ENCODE results near the gene MIDN.
"Not testable (repeated sequence)": the region's sequence is repeated elsewhere in the genome, so short reads cannot be mapped to it uniquely, and the experiment has no call there.

MIDN gene

GRCh38 chr19:1290196-1290702, 41.9 kb downstream of the MIDN start:
- DNase-seq, result no peak

DNA sequence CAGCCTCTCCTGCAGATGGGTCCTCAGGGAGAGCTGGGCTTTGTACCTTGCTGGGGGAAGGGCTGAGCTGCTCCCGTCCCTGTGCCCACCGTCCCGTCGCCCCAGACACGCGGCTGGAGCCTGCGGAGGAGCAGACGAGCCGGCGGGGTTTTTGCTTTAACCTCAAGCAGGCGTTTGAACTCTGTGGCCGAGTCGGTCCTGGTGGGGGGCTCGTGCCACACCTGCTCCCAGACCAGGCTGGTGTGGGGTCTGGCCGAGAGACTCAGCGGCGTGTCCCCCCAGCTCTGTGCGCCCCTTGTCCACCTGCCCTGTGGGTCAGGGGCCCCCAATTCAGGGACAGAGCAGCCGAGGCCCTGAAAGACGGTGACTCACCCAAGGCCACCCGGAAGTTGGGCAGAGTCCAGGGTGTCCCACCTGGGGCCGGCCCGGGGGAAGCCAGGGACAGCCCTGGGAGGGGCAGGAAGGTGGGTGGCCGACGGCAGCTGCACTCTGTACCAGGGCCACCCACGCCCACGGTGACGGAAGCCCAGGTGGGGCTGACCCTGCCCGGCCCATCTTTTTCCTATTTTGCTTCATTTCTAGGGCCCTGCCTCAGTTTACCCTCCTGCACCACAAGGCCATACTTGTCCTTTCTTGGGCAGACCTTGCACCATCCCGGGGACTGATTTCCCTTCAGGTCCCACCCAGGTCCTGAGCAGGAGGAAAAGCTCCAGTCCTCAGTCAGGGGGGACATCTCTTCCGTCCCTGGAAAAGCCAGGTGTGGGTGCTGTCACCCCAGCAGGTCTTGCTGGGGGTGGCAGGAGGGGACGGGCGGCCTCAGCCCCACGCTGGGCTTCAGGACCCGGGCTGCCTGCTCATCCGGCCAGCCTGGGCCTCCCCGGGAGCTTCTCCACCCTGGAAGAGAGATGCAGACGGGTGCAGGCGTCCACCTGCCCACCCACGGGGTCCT, 42.6 kb downstream of the MIDN start:
- no peak for DNase-seq

DNA sequence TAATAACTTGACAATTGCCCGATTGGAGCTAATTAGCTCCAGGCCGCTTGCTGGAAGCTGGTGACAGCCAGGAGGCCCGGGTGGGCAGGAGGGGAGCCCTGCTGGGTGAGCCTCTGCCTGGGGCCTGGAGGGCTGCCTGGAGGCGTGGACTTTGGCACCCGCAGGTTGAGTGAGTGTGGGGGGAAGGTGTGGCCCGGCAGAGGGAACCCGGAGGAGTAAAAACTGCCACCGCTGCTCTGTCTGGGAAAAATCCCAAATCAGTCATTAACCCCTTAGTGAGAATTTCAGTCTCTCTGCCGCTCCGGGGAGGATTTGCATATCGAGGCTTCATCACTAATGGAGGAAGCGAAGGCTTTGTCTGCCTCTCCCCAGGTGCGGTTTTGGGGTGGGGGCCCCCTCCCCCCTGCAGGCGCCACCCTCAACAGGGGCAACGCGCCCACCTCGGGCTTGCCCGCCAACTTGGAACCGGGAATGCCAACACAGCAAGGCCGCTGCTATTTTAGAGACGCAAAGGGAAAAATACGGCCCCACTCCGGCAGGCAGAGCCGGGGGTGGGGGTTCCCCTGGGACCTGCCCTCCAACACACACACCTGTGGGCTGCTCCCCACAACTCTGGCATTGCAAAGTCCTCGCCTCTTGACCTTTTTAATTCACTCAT, 43.5 kb downstream of the MIDN start:
- DNase-seq, result peak in 15 of 56 donors; percentile 6 to 51 (median 24)

GRCh38 chr19:1292419-1293151, 44.2 kb downstream of the MIDN start:
- no peak for DNase-seq

DNA sequence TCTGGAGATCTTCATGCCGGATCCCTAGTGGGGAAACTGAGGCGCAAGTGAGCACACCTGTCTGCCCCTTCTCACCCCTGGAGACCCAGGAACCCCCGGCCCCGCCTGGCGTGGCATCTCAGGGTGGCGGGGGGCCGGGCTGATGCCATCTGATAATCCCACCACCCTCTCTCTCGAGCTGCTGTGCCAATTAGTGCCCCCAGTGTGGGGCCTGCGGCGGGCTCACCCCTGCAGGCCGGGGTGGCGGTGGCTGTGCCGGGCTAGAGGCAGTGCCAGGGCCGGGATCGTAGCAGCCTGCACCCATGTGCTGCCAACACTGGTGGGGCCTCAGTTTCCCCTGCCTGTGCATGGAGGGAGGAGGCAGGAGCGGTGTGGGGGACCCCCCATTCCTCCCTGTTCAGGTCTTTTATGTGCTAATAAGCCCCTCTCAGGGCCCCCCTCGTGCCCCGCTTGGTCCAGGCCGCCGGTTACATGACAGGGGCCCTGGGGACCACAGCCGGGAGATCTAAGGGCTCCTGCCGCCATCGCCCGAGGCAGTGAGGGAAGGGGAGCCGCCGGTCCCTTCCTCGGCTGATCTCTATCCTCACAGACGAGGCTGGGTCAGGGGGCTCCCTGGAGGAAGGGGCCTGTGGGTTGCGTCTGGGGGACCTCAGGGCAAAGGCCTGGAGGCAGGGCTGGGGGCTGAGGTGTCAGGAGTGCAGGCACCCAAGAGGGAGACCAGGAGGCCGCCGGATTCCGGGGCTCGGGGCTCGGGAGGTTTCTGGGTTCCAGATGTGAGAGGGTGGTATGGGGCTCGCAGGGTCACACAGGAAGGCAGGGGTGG, 45.6 kb downstream of the MIDN start:
- DNase-seq, result no peak

DNA sequence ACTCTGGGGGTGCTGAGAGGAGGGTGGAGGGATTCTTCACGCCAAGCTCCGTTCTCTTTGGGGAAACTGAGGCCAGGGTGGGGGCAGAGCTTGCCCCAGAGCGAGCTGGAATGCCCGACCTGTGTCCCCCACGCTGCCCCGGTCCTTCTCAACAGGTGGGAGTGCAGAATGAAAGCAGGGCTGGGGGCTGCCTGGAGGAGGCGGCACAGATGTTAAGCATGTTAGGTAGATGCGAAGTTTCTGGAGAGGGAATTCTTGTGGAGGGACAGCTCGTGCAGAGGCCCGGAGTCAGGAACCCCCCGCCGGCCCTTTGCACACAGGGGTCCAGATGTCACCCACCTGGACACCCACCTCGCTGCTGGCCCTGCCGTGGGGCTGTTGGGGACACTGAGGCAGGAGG, 46.3 kb downstream of the MIDN start:
- no peak for DNase-seq

DNA sequence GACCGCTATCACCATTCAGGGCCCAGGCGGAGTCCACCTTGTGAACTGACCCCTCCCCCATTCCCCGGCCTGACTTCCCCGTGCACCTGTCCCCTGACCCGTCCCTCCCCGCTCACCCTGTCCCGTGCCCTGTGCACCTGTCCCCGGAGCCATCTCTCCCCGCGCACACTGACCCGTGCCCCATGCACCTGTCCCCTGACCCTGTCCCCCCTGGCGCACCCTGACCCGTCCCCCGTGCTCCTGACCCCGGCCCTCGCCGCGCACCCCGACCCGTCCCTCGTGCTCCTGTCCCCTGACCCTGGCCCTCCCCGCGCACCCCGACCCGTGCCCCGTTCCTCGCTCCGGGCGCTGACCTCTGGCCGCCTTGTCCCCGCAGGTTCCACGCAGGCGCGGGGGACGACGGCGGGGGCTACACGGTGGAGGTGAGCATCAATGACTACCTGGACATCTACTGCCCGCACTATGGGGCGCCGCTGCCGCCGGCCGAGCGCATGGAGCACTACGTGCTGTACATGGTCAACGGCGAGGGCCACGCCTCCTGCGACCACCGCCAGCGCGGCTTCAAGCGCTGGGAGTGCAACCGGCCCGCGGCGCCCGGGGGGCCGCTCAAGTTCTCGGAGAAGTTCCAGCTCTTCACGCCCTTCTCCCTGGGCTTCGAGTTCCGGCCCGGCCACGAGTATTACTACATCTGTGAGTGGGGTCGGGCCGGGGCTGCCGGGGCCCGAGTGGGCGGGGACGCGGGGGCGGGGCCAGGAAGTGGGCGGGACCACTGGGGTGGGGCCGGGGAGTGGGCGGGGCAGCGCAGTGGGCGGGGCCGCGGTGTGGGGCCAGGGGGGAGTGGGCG, 47.0 kb downstream of the MIDN start:
- DNase-seq, result peak in 1 of 56 donors; percentile 40

GRCh38 chr19:1296078-1296477, 47.7 kb downstream of the MIDN start:
- DNase-seq, result no peak

- no peak for DNase-seq
Observed at GRCh38 chr19:1296575-1297271, 48.3 kb downstream of the MIDN start.

GRCh38 chr19:1298235-1298634, 49.9 kb downstream of the MIDN start:
- no peak for DNase-seq

DNA sequence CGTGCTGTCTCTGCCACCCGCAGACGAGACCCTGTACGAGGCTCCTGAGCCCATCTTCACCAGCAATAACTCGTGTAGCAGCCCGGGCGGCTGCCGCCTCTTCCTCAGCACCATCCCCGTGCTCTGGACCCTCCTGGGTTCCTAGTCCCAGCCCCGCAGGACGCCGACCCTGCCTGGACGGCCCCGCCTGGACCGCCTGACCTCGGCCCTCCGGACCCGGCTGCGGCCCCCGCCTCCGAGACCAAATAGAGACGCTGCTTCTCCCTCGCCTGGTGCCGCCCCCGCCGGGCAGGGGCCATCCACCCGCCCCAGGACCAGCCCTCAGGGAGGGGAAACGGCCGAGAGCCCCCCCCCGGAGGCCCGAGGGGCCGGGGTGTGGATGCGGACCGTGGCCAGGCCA, 51.4 kb downstream of the MIDN start:
- DNase-seq, result no peak

DNA sequence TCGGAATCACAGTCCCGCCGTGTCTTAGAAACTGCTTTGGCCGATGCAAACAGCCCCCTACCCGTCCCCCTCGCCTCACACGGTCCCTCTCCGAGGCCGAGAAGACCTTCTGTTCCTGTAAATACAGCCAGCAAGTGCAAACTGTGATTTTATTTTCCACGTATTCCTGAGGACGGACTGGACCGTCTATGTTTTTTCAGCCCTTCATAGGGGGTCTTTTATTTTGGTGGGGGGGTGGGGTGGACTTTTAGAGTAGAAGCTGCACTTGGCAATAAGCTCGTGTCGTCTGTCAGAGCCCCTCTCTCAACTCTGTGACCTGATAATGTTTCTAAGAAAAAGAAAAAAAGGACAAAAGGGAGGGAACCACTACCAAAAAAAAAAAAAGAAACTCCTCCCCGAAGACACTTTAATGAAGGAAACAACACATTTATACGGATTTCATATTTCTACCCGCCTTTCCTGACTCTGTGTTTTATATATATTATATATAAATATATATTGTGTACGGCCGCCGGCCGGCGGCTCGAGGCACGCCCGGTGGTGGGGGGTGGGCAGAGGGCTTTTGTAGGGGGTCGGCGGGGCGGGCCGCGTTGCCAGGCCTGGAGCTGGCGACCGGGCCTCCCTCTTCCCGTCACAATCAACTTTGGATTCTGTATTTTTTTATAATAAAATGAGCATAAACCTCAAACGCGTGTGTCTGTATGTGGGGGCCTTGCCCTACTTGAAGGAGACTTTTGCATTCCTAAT, 52.5 kb downstream of the MIDN start:
- no peak for DNase-seq

GRCh38 chr19:1302533-1303239, 54.3 kb downstream of the MIDN start:
- DNase-seq, result peak in 53 of 56 donors; percentile 4 to 86 (median 70)

GRCh38 chr19:1304197-1304924, 56.0 kb downstream of the MIDN start:
- DNase-seq, result no peak

DNA sequence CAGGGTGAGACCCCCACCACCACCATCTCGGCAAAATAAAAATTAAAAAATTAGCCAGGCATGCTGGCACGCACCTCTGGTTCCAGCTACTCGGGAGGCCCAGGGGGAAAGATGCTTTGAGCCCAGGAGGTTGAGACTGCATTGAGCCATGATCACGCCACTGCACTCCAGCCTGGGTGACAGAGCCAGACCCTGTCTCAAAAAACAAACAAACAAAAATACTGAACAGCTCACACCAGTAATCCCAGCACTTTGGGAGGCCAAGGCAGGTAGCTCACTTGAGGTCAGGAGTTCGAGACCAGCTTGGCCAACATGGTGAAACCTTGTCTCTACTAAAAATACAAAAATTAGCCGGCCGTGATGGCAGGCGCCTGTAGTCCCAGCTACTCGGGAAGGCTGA, 57.0 kb downstream of the MIDN start:
- not testable (repeated sequence) for DNase-seq

DNA sequence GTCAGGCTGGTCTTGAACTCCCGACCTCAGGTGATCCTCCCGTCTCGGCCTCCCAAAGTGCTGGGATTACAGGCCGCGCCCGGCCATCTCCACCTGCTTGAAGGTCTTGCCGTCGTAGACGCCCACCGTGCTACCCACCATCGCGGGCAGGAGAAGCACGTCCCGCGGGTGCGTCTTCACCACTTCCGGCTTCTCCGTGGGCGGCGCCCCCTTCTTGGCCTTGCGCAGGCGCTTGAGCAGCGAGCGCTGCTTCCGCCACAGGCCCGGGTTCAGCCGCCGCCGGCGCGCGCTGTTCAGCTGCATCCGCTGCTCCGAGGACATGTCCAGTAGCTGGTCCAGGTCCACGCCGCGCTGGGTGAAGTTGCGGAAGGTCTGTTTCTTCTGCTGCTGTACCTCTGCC, 58.9 kb downstream of the MIDN start:
- no peak for DNase-seq

DNA sequence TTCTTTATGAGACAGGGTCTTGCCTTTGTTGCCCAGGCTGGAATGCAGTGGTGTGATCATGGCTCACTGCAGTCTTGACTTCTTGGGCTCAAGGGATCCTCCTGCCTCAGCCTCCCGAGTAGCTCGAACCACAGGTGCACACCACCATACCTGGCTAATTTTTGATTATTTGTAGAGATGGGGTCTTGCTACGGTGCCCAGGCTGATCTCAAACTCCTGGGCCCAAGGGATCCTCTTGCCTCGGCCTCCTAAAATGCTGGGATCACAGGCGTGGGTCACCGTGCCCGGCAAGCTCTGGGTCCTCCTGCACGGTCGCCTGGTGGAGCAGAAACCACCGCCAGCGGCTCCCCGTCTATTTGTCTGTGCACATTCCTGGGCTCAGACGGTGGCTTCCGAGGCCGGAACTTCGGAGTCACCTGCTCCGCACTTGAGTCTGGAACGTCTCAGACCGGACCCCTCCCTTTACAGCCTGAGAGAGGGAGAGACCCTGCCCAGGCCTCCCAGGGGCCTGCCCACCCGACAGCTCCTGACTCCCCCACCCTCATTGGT, 59.4 kb downstream of the MIDN start:
- no peak for DNase-seq

Data from nucleus accumbens (tissue), 56 donors.